Measurements from ENCODE around the gene RERE. TPM values are rescaled to one million over a fixed set of nuclear protein-coding genes. Genes with fewer than 3 reads are reported as not detected.

The RERE gene
- total RNA-seq, 2 experiments from 2014 or later: 45.8 to 57.1 TPM

- DNase-seq: no peak
- H3K4me1 Mint-ChIP-seq (ENCODE audit: low read depth): peaks cover 34% of the 10 kb centered on the region
- no peak overlapping the region for H3K27ac Mint-ChIP-seq
- ATAC-seq: no peak
- H3K36me3 Mint-ChIP-seq (ENCODE audit: low read depth): peaks cover 37% of the 10 kb centered on the region
- ChIA-PET POLR2A (interaction anchor here (0.5 to 1.3 kb wide), 3 partner anchors 20 to 374 kb away, joined by 3 read pairs; no protein-coding TSS in a partner anchor), CTCF (interaction anchor here (1.0 kb wide), 1 partner anchor 143 kb away, joined by 3 read pairs; no protein-coding TSS in a partner anchor)
- intact Hi-C loops (cut with micrococcal nuclease): no loop called here
- H3K9me3 Mint-ChIP-seq: peaks cover 6% of the 10 kb centered on the region
- no peak for TF ChIP-seq CTCF (IDR thresholded peaks at IDR 0.05)
- no peak overlapping the region for H3K4me3 Mint-ChIP-seq
- no peaks in the 10 kb centered on the region for H3K27me3 Mint-ChIP-seq
Measured at GRCh38 chr1:8493916-8494540, 323.4 kb downstream of the RERE start.

GRCh38 chr1:8487249-8487648 is 330.2 kb downstream of the RERE start:
- Mint-ChIP-seq H3K36me3 (ENCODE audit: low read depth) (peaks cover 7% of the 10 kb centered on the region), H3K9me3 (no peaks in the 10 kb centered on the region), H3K4me3 (no peak overlapping the region), H3K4me1 (ENCODE audit: low read depth) (peaks cover 4% of the 10 kb centered on the region), H3K27me3 (no peaks in the 10 kb centered on the region), H3K27ac (no peak overlapping the region)
- POLR2A ChIA-PET: interaction anchor here (1.1 kb wide), 1 partner anchor 10 kb away, joined by 3 read pairs; no protein-coding TSS in a partner anchor
- CTCF ChIA-PET: no interaction called here
- intact Hi-C loops (cut with micrococcal nuclease): no loop called here
- ATAC-seq: no peak
- no peak for TF ChIP-seq CTCF (IDR thresholded peaks at IDR 0.05)
- no peak for DNase-seq

- Mint-ChIP-seq H3K4me3 (no peak overlapping the region), H3K9me3 (no peaks in the 10 kb centered on the region), H3K4me1 (ENCODE audit: low read depth) (peaks cover 2% of the 10 kb centered on the region), H3K27ac (no peak overlapping the region), H3K27me3 (no peaks in the 10 kb centered on the region), H3K36me3 (ENCODE audit: low read depth) (peaks cover 5% of the 10 kb centered on the region)
- ChIA-PET POLR2A (no interaction called here), CTCF (no interaction called here)
- DNase-seq (no peak), ATAC-seq (no peak)
- intact Hi-C loops (cut with micrococcal nuclease): no loop called here
- TF ChIP-seq CTCF (IDR thresholded peaks at IDR 0.05): no peak
Measured at GRCh38 chr1:8486047-8486446, 331.4 kb downstream of the RERE start.

GRCh38 chr1:8483586-8483985 is 333.9 kb downstream of the RERE start:
- intact Hi-C loops (cut with micrococcal nuclease): no loop called here
- no peak for TF ChIP-seq CTCF (IDR thresholded peaks at IDR 0.05)
- ChIA-PET POLR2A (interaction anchor here (1.6 to 1.9 kb wide), 2 partner anchors 27 to 49 kb away, joined by 4 read pairs; no protein-coding TSS in a partner anchor), CTCF (interaction anchor here (1.1 kb wide), 1 partner anchor 8 kb away, joined by 3 read pairs; no protein-coding TSS in a partner anchor)
- Mint-ChIP-seq H3K36me3 (ENCODE audit: low read depth) (peaks cover 6% of the 10 kb centered on the region), H3K4me1 (ENCODE audit: low read depth) (peaks cover 6% of the 10 kb centered on the region), H3K27ac (no peak overlapping the region), H3K27me3 (no peaks in the 10 kb centered on the region), H3K9me3 (no peaks in the 10 kb centered on the region), H3K4me3 (no peak overlapping the region)
- no peak for DNase-seq
- ATAC-seq: no peak

- Mint-ChIP-seq H3K4me3 (no peak overlapping the region), H3K4me1 (ENCODE audit: low read depth) (peaks cover 9% of the 10 kb centered on the region), H3K27me3 (no peaks in the 10 kb centered on the region), H3K27ac (no peak overlapping the region), H3K9me3 (no peaks in the 10 kb centered on the region), H3K36me3 (ENCODE audit: low read depth) (peaks cover 6% of the 10 kb centered on the region)
- intact Hi-C loops (cut with micrococcal nuclease): no loop called here
- ChIA-PET CTCF (interaction anchor here (1.1 kb wide), 1 partner anchor 8 kb away, joined by 3 read pairs; no protein-coding TSS in a partner anchor), POLR2A (interaction anchor here (0.7 to 1.9 kb wide), 3 partner anchors 28 to 115 kb away, joined by 4 to 5 read pairs (median 4); no protein-coding TSS in a partner anchor)
- ATAC-seq (no peak), DNase-seq (no peak)
- TF ChIP-seq CTCF (IDR thresholded peaks at IDR 0.05): no peak
Measured at GRCh38 chr1:8482979-8483381, 334.5 kb downstream of the RERE start.
